Measurements from ENCODE around the gene PPCDC.

GRCh38 chr15:74977599-74977998, 45.8 kb upstream of the PPCDC start:
- no peak for TF ChIP-seq TEAD4 (IDR thresholded peaks at IDR 0.05; ENCODE audit: borderline replicate concordance, insufficient read depth)
- TF ChIP-seq CTCF (IDR thresholded peaks at IDR 0.05) = no peak
- TF ChIP-seq RCOR1 (IDR thresholded peaks at IDR 0.05; ENCODE audit: low read length) = no peak
- TF ChIP-seq JUND (IDR thresholded peaks at IDR 0.05) = no peak
- TF ChIP-seq EZH2phosphoT487 (IDR thresholded peaks at IDR 0.05; ENCODE audit: borderline replicate concordance, low read depth) = no peak
- TF ChIP-seq POLR2AphosphoS5 (IDR thresholded peaks at IDR 0.05; ENCODE audit: low read depth, low read length) = no peak
- no peak for TF ChIP-seq TCF12 (IDR thresholded peaks at IDR 0.05)
- no peak for TF ChIP-seq TAF1 (IDR thresholded peaks at IDR 0.05; ENCODE audit: borderline replicate concordance, low read depth, low read length)
- no peak for TF ChIP-seq RFX5 (IDR thresholded peaks at IDR 0.05; ENCODE audit: low read length)
- no peak for TF ChIP-seq GABPA (IDR thresholded peaks at IDR 0.05; ENCODE audit: low read depth)
